ENCODE measurements around the gene CEP85L. TPM values are rescaled to one million over a fixed set of nuclear protein-coding genes. Genes with fewer than 3 reads are reported as not detected.

Gene CEP85L
- total RNA-seq, 1 donor from 2014 or later, result 3.3 TPM

DNA sequence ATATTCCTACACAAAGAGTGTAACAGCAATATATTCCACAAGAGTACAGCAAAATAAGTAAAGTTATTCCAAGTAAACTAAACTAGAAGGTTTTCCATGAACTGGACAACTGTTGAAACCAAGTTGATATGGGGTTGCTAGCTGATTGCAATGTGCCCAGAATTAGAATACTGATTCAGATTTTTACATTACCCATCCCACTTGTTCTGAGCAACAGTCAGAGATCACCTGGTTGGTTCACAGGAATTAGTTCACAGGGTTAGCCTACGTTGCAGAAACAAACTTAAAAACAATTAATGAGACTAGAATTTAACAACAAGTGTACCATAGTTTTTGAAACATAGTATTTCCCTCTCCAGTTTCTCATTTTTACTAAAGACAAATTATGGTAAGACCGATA is 49.1 kb downstream of the CEP85L start:
- TF ChIP-seq, protein P1, sequence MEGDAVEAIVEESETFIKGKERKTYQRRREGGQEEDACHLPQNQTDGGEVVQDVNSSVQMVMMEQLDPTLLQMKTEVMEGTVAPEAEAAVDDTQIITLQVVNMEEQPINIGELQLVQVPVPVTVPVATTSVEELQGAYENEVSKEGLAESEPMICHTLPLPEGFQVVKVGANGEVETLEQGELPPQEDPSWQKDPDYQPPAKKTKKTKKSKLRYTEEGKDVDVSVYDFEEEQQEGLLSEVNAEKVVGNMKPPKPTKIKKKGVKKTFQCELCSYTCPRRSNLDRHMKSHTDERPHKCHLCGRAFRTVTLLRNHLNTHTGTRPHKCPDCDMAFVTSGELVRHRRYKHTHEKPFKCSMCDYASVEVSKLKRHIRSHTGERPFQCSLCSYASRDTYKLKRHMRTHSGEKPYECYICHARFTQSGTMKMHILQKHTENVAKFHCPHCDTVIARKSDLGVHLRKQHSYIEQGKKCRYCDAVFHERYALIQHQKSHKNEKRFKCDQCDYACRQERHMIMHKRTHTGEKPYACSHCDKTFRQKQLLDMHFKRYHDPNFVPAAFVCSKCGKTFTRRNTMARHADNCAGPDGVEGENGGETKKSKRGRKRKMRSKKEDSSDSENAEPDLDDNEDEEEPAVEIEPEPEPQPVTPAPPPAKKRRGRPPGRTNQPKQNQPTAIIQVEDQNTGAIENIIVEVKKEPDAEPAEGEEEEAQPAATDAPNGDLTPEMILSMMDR (IDR thresholded peaks at IDR 0.05; ENCODE audit: insufficient read depth, low read length, poor library complexity, severe bottlenecking), result no peak
- no peaks in the 10 kb centered on the region for H3K27me3 ChIP-seq (ENCODE audit: control insufficient read depth, insufficient read depth, low read length)
- no peak for DNase-seq (ENCODE audit: low read depth)

GRCh38 chr6:118598324-118598723 is 53.1 kb downstream of the CEP85L start:
- DNase-seq (ENCODE audit: low read depth), result no peak
- no peaks in the 10 kb centered on the region for H3K36me3 ChIP-seq (ENCODE audit: control insufficient read depth, insufficient read depth, low read length)
- H3K4me3 ChIP-seq (ENCODE audit: low read depth, low read length), result no peak overlapping the region
- TF ChIP-seq, protein P1 (IDR thresholded peaks at IDR 0.05; ENCODE audit: insufficient read depth, low read length, poor library complexity, severe bottlenecking), result no peak
- no peaks in the 10 kb centered on the region for H3K27me3 ChIP-seq (ENCODE audit: control insufficient read depth, insufficient read depth, low read length)

More for the DNA sequence above, 49.1 kb downstream of the CEP85L start:
- H3K36me3 ChIP-seq (ENCODE audit: control insufficient read depth, insufficient read depth, low read length), result no peaks in the 10 kb centered on the region
- H3K4me3 ChIP-seq (ENCODE audit: low read depth, low read length), result no peak overlapping the region

GRCh38 chr6:118597636-118598035 is 53.8 kb downstream of the CEP85L start:
- no peak for DNase-seq (ENCODE audit: low read depth)
- Histone ChIP-seq H3K27me3 (ENCODE audit: control insufficient read depth, insufficient read depth, low read length) (no peaks in the 10 kb centered on the region), H3K4me3 (ENCODE audit: low read depth, low read length) (no peak overlapping the region), H3K36me3 (ENCODE audit: control insufficient read depth, insufficient read depth, low read length) (no peaks in the 10 kb centered on the region)
- TF ChIP-seq, protein P1 (IDR thresholded peaks at IDR 0.05; ENCODE audit: insufficient read depth, low read length, poor library complexity, severe bottlenecking), result no peak

GRCh38 chr6:118596774-118597320 is 54.5 kb downstream of the CEP85L start:
- Histone ChIP-seq H3K36me3 (ENCODE audit: control insufficient read depth, insufficient read depth, low read length) (no peaks in the 10 kb centered on the region), H3K27me3 (ENCODE audit: control insufficient read depth, insufficient read depth, low read length) (no peaks in the 10 kb centered on the region), H3K4me3 (ENCODE audit: low read depth, low read length) (no peak overlapping the region)
- DNase-seq (ENCODE audit: low read depth), result no peak
- TF ChIP-seq, protein P1 (IDR thresholded peaks at IDR 0.05; ENCODE audit: insufficient read depth, low read length, poor library complexity, severe bottlenecking), result no peak

DNA sequence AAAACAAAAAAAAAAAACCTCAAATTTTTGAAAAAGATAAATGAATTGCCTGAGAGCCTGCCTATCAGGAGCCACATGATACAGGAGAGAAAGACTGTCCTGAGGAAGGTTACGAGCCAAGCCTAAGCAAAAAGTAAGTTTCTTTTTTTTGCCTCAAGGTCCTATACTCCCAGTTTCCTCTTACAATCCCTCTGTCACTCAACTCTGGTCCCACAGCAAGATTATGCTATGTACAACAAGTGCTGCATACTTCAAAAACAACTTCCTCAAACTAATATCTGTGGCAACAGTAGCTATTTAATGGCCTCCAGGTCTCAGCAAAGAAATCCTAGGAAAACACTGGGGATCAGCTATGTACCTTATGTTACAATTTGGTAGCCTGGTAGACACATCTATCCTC is 56.5 kb downstream of the CEP85L start:
- DNase-seq (ENCODE audit: low read depth), result no peak

More for the DNA sequence above, 56.5 kb downstream of the CEP85L start:
- Histone ChIP-seq H3K27me3 (ENCODE audit: control insufficient read depth, insufficient read depth, low read length) (no peaks in the 10 kb centered on the region), H3K4me3 (ENCODE audit: low read depth, low read length) (no peak overlapping the region), H3K36me3 (ENCODE audit: control insufficient read depth, insufficient read depth, low read length) (no peaks in the 10 kb centered on the region)
- TF ChIP-seq, protein P1 (IDR thresholded peaks at IDR 0.05; ENCODE audit: insufficient read depth, low read length, poor library complexity, severe bottlenecking), result no peak

Data from kidney epithelial cell (primary cell).